GM12872 (cell line): Measurements from ENCODE around the gene IER2.

Experiments used
- CTCF ChIP-seq: IDR thresholded peaks from 3 replicates; pipeline ENCODE4 v1.5.1; 2011; ENCODE audit warnings: low read depth, mild to moderate bottlenecking, low read length, moderate library complexity; ENCODE audit not compliant: insufficient read depth

IER2 gene

GRCh38 chr19:13138171-13138915 is 11.9 kb upstream of the IER2 start:
- TF ChIP-seq CTCF, result no peak

- TF ChIP-seq CTCF, result no peak
These were observed 11.4 kb upstream of the IER2 start for GRCh38 chr19:13138916-13139198.

GRCh38 chr19:13139633-13140311 is 10.4 kb upstream of the IER2 start:
- no peak for TF ChIP-seq CTCF

GRCh38 chr19:13146763-13147563 is 3.2 kb upstream of the IER2 start:
- TF ChIP-seq CTCF, result no peak

- TF ChIP-seq CTCF, result no peak
These were observed 504 bp upstream of the IER2 start for GRCh38 chr19:13149628-13150186.

GRCh38 chr19:13150931-13151604 is 857 bp downstream of the IER2 start:
- no peak for TF ChIP-seq CTCF
